ENCODE results near the gene WBP2.

DNA sequence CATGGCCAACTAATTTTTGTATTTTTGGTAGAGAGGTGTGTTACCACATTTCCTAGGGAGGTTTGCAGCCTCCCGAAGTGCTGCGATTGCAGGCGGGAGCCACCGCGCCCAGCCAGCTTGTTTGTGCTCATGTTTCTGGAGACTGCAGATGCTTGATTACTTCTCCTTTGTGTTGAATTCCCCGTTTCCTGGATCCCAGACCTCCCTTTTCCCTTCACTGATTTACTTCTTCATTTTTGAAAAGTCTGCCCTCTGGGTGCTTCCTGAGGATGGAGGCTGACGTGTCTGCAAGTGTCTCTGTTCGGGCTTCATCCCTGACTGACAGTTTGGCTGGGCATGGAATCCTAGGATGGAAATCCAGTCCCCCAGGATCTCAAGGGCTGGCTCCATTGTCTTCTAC lies 30.3 kb upstream of the WBP2 start:
- TF ChIP-seq, protein P1, sequence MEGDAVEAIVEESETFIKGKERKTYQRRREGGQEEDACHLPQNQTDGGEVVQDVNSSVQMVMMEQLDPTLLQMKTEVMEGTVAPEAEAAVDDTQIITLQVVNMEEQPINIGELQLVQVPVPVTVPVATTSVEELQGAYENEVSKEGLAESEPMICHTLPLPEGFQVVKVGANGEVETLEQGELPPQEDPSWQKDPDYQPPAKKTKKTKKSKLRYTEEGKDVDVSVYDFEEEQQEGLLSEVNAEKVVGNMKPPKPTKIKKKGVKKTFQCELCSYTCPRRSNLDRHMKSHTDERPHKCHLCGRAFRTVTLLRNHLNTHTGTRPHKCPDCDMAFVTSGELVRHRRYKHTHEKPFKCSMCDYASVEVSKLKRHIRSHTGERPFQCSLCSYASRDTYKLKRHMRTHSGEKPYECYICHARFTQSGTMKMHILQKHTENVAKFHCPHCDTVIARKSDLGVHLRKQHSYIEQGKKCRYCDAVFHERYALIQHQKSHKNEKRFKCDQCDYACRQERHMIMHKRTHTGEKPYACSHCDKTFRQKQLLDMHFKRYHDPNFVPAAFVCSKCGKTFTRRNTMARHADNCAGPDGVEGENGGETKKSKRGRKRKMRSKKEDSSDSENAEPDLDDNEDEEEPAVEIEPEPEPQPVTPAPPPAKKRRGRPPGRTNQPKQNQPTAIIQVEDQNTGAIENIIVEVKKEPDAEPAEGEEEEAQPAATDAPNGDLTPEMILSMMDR (IDR thresholded peaks at IDR 0.05; ENCODE audit: poor library complexity): no peak
- no peak for TF ChIP-seq EZH2 (IDR thresholded peaks at IDR 0.05; ENCODE audit: borderline replicate concordance)

Measured in hepatocyte (in vitro differentiated cells).